ENCODE measurements around the gene HAVCR1. TPM values are rescaled to one million over a fixed set of nuclear protein-coding genes. Genes with fewer than 3 reads are reported as not detected.

HAVCR1 gene
- polyA plus RNA-seq, 2 of the 4 experiments (the other 2 are of a cell fraction), result 94.7 to 103 TPM

DNA sequence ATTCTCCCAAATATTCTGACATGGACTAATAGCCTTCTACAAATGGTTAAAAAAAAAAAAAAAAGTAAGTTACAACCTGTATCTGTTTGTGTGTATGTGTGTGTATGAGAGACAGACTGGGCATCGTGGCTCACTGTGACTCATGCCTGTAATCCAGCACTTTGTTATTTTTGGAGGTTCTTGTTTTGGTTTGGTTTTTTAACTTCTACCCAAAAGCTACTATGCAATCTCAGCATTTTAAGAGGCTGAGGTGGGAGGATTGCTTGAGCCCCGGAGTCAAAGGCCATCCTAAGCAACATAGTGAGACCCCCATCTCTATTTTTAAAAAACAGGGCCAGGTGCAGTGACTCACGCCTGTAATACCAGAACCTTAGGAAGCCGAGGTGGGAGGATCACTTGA, 17.6 kb upstream of the HAVCR1 start (continued):
- TF ChIP-seq KDM1A (IDR thresholded peaks at IDR 0.05; ENCODE audit: low read depth) (no peak), HDAC2 (IDR thresholded peaks at IDR 0.05) (no peak), FOSL2 (IDR thresholded peaks at IDR 0.05) (peak; percentile 40; the same call in 1 of the 2 replicates), FOSL2 (CRISPR knock-in tag; IDR thresholded peaks at IDR 0.05) (peak; percentile 68), NPAS2 (CRISPR knock-in tag; IDR thresholded peaks at IDR 0.05; ENCODE audit: borderline replicate concordance) (no peak), MYC (IDR thresholded peaks at IDR 0.05; ENCODE audit: borderline replicate concordance, low read length) (no peak), GATA3 (IDR thresholded peaks at IDR 0.05; ENCODE audit: borderline replicate concordance) (no peak), ATOH8 (CRISPR knock-in tag; IDR thresholded peaks at IDR 0.05; ENCODE audit: low read depth) (no peak)
- TF ChIP-seq, protein P1, sequence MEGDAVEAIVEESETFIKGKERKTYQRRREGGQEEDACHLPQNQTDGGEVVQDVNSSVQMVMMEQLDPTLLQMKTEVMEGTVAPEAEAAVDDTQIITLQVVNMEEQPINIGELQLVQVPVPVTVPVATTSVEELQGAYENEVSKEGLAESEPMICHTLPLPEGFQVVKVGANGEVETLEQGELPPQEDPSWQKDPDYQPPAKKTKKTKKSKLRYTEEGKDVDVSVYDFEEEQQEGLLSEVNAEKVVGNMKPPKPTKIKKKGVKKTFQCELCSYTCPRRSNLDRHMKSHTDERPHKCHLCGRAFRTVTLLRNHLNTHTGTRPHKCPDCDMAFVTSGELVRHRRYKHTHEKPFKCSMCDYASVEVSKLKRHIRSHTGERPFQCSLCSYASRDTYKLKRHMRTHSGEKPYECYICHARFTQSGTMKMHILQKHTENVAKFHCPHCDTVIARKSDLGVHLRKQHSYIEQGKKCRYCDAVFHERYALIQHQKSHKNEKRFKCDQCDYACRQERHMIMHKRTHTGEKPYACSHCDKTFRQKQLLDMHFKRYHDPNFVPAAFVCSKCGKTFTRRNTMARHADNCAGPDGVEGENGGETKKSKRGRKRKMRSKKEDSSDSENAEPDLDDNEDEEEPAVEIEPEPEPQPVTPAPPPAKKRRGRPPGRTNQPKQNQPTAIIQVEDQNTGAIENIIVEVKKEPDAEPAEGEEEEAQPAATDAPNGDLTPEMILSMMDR (IDR thresholded peaks at IDR 0.05), result no peak

DNA sequence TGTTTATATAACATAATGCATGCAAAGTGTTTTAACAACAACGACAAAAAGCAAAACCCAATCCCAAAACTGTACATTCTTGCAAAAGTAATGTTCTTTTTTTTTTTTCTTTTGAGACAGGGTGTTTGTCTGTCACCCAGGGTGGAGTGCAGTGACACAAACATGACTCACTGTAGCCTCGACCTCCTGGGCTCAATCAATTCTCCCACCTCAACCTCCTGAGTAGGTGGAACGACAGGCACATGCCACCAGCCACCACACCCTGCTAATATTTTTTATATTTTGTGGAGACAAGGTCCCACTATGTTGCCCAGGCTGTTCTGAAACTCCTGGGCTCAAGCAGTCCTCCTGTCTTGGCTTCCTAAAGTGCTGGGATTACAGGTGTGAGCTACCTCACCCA, 13.6 kb upstream of the HAVCR1 start:
- peak overlapping the region; percentile 46 for H3K4me2 ChIP-seq

DNA sequence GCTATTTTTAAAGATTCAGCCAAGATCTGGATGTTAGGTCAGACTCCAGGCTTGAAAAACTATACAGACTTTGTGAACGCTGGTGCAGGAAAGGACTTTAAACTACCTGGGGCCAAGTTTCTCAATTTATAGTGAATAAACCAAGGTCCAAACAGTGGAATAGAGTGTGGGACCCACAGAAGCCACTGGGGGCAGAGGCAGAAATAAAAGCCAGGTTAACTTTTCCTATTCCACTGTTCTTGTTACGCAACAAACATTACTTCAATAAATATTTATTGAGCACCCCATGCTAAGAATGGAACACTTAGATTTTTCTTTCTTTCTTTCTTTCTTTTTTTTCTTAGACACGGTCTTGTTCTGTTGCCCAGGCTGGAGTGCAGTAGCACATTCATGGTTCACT, 11.0 kb upstream of the HAVCR1 start:
- no peak for DNase-seq (ENCODE audit: low read depth in 1 of 2, low spot score in 1 of 2)
- FAIRE-seq, result no peak
- no peak overlapping the region for H3K4me2 ChIP-seq
- H3K9me3 ChIP-seq, result no peaks in the 10 kb centered on the region
- ChIA-PET POLR2A (no interaction called here), CTCF (no interaction called here)
- 50% methylated on average over 3 of the region's 3 CpGs for WGBS (ENCODE audit: missing lambda C conversion rate)
- H3K4me1 ChIP-seq, result peaks cover 34% of the 10 kb centered on the region
- no peak for TF ChIP-seq ELK1 (IDR thresholded peaks at IDR 0.05; ENCODE audit: low read depth, low read length)
- TF ChIP-seq CEBPB (IDR thresholded peaks at IDR 0.05), result peak; percentile 48 to 75; a peak in 3 of 4 replicates
- ATAC-seq, result peak; percentile 64 to 76; a peak in 4 of 6 replicates
- H3K27ac ChIP-seq, result peak overlapping the region; percentile 23 to 69; a peak in 4 of 6 replicates
- H3K4me3 ChIP-seq, result no peak overlapping the region

More for the DNA sequence above, 13.6 kb upstream of the HAVCR1 start:
- FAIRE-seq (no peak), DNase-seq (ENCODE audit: low read depth in 1 of 2, low spot score in 1 of 2) (no peak), ATAC-seq (peak in 1 of 2 experiments; percentile 40; a peak in 2 of 6 replicates)
- peaks cover 36% of the 10 kb centered on the region for H3K4me1 ChIP-seq
- POLR2A ChIA-PET, result interaction anchor here (0.7 kb wide), 1 partner anchor 8 kb away, joined by 3 read pairs; no protein-coding TSS in a partner anchor
- WGBS (ENCODE audit: missing lambda C conversion rate), result 8% methylated on average over 3 of the region's 3 CpGs
- CTCF ChIA-PET, result no interaction called here
- peak overlapping the region; percentile 48 to 69 for H3K27ac ChIP-seq
- no peak overlapping the region for H3K4me3 ChIP-seq
- TF ChIP-seq NFE2L2 (conservative IDR thresholded peaks at IDR 0.05; ENCODE audit: low read length) (no peak), MAX (IDR thresholded peaks at IDR 0.05) (peak; percentile 56; the same call in 1 of the 2 replicates), HOXA7 (CRISPR knock-in tag; IDR thresholded peaks at IDR 0.05) (no peak), CHD2 (IDR thresholded peaks at IDR 0.05; ENCODE audit: low read length, partially characterized antibody) (no peak)
- TF ChIP-seq, protein P2, sequence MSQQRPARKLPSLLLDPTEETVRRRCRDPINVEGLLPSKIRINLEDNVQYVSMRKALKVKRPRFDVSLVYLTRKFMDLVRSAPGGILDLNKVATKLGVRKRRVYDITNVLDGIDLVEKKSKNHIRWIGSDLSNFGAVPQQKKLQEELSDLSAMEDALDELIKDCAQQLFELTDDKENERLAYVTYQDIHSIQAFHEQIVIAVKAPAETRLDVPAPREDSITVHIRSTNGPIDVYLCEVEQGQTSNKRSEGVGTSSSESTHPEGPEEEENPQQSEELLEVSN (IDR thresholded peaks at IDR 0.05; ENCODE audit: borderline replicate concordance, low read depth), result no peak
- TF ChIP-seq, protein P3, sequence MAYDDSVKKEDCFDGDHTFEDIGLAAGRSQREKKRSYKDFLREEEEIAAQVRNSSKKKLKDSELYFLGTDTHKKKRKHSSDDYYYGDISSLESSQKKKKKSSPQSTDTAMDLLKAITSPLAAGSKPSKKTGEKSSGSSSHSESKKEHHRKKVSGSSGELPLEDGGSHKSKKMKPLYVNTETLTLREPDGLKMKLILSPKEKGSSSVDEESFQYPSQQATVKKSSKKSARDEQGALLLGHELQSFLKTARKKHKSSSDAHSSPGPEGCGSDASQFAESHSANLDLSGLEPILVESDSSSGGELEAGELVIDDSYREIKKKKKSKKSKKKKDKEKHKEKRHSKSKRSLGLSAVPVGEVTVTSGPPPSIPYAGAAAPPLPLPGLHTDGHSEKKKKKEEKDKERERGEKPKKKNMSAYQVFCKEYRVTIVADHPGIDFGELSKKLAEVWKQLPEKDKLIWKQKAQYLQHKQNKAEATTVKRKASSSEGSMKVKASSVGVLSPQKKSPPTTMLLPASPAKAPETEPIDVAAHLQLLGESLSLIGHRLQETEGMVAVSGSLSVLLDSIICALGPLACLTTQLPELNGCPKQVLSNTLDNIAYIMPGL (CRISPR knock-in tag; IDR thresholded peaks at IDR 0.05; ENCODE audit: borderline replicate concordance), result no peak
- H3K9me3 ChIP-seq, result no peaks in the 10 kb centered on the region
